RCC 7860 (cell line): ENCODE results near the gene INO80.
"Not testable (repeated sequence)": the region's sequence is repeated elsewhere in the genome, so short reads cannot be mapped to it uniquely, and the experiment has no call there.

ENCODE experiments used
- DNase-seq: peaks from one replicate; pipeline ENCODE4 v3.0.0-alpha.2; 2015; ENCODE audit warnings: low spot score
- FAIRE-seq: peaks from 2 replicates; lab custom pipeline; 2012; peaks lifted over from hg19 to GRCh38; lab: Jason Lieb, UNC

INO80 gene, protein sequence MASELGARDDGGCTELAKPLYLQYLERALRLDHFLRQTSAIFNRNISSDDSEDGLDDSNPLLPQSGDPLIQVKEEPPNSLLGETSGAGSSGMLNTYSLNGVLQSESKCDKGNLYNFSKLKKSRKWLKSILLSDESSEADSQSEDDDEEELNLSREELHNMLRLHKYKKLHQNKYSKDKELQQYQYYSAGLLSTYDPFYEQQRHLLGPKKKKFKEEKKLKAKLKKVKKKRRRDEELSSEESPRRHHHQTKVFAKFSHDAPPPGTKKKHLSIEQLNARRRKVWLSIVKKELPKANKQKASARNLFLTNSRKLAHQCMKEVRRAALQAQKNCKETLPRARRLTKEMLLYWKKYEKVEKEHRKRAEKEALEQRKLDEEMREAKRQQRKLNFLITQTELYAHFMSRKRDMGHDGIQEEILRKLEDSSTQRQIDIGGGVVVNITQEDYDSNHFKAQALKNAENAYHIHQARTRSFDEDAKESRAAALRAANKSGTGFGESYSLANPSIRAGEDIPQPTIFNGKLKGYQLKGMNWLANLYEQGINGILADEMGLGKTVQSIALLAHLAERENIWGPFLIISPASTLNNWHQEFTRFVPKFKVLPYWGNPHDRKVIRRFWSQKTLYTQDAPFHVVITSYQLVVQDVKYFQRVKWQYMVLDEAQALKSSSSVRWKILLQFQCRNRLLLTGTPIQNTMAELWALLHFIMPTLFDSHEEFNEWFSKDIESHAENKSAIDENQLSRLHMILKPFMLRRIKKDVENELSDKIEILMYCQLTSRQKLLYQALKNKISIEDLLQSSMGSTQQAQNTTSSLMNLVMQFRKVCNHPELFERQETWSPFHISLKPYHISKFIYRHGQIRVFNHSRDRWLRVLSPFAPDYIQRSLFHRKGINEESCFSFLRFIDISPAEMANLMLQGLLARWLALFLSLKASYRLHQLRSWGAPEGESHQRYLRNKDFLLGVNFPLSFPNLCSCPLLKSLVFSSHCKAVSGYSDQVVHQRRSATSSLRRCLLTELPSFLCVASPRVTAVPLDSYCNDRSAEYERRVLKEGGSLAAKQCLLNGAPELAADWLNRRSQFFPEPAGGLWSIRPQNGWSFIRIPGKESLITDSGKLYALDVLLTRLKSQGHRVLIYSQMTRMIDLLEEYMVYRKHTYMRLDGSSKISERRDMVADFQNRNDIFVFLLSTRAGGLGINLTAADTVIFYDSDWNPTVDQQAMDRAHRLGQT (N-terminal part only)

GRCh38 chr15:41116116-41116961 lies at the start of gene INO80:
Gene INO80 (minus strand): TSS chr15:41116280. CDS start chr15:41096310, 19,970 bp downstream.
- FAIRE-seq = peak; percentile 82
- DNase-seq = peak; percentile 94

GRCh38 chr15:41161736-41162135 lies 45.7 kb upstream of the INO80 start:
- no peak for DNase-seq
- no peak for FAIRE-seq

DNA sequence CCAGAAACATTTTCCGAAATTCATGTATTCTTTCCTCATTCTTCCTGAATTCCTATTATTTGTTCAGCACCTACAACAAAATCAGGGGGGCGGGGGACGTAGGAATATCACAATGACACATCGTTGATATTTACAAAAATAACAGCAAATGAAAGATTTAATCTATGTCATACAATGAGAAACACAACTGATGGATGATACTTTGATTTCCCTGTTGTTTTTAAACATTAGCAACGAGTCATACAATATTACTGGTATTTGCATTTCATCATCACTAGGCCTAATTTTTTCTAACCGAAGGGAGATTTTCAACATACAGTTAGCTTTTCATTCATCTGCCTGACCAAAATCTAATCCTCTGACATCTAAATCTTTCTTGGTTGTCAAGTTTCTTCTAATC lies 45.3 kb upstream of the INO80 start:
- FAIRE-seq = no peak
- DNase-seq = no peak

DNA sequence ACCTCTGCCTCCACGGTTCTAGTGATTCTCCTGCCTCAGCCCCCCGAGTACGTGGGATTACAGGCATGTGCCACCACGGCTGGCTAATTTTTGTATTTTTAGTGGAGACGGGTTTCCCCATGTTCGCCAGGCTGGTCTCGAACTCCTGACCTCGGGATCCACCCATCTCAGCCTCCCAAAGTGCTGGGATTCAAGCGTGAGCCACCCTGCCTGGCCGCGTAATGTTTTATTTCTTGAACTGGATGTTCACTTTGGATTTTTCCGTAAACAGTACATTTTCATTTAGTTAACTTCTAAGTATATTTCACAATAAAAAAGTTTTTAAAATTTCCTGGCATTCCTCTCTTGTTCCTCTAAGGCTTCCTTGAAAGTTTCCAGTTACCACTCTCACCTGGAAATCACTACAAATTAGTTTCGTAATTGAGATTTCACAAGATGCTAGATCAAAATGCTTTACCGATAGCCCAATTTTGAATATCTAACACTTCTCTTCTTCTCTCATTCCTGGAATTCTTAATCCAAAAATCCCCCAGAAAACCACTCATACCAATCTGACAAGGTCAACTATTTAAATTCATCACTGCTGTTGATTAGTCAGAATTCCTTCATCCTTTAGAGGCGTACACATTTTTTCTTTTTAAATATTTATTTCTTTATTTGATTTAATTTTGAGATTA lies 44.7 kb upstream of the INO80 start:
- FAIRE-seq (no peak), DNase-seq (no peak)

GRCh38 chr15:41154412-41154811 lies 38.3 kb upstream of the INO80 start:
- FAIRE-seq = no peak
- DNase-seq = no peak

DNA sequence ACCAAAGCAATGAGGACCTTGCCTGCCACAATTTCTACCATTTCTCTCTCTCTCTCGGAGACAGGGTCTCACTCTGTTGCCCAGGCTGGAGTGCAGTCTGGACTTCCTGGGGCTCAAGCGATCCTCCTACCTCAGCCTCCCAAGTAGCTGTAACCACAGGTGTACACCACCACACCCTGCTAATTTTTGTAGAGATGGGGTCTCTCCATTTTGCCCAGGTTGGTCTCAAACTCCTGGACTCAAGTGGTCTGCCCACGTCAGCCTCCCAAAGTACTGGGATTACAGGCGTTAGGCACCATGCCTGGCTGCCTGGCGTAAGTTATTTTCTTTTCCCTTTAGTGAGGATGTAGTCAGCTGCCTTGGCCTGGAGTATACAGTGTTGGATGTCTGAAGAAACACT lies 37.7 kb upstream of the INO80 start:
- no peak for DNase-seq
- FAIRE-seq = no peak

- DNase-seq = no peak
These were observed 35.4 kb upstream of the INO80 start for GRCh38 chr15:41151451-41152005.

GRCh38 chr15:41150279-41150678 lies 34.2 kb upstream of the INO80 start:
- DNase-seq = no peak
- no peak for FAIRE-seq

More at GRCh38 chr15:41151451-41152005, 35.4 kb upstream of the INO80 start:
- no peak for FAIRE-seq

DNA sequence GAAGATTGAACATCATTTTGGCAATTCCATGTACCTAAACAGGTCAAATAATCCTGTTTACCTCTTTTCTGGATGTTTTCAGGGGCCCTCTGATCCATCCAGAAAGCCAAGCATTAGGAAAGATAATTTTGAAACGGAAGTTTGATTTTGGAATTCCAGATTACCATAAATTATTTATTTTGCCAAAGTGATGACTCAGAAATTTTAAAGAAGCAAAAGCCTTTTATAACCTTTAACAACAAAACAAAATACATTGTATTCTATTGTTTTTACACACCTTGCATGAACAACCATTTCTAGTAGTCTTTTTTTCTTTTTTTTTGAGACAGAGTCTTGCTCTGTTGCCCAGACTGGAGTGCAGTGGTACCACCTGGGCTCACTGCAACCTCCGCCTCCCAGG lies 32.0 kb upstream of the INO80 start:
- no peak for FAIRE-seq
- DNase-seq = no peak

- no peak for FAIRE-seq
These were observed 23.5 kb upstream of the INO80 start for GRCh38 chr15:41139619-41140018.

DNA sequence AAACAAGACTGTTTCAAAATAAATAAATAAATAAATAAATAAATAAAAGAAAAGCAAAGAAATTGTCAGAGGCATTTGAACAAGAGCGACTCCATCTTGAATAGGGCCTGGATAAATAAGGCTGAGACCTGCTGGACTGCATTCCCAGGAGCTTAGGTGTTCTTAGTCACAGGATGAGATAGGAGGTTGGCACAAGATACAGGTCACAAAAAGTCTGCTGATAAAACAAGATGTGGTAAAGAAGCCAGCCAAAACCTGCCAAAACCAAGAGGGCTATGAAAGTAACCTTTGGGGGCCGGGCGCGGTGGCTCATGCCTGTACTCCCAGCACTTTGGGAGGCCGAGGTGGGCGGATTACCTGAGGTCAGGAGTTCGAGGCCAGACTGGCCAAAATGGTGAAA lies 23.0 kb upstream of the INO80 start:
- not testable (repeated sequence) for DNase-seq, FAIRE-seq

More at GRCh38 chr15:41139619-41140018, 23.5 kb upstream of the INO80 start:
- DNase-seq = no peak

GRCh38 chr15:41135580-41135979 lies 19.5 kb upstream of the INO80 start:
- not testable (repeated sequence) for FAIRE-seq

GRCh38 chr15:41133454-41133853 lies 17.4 kb upstream of the INO80 start:
- DNase-seq (no peak), FAIRE-seq (no peak)

More at GRCh38 chr15:41135580-41135979, 19.5 kb upstream of the INO80 start:
- DNase-seq = not testable (repeated sequence)

DNA sequence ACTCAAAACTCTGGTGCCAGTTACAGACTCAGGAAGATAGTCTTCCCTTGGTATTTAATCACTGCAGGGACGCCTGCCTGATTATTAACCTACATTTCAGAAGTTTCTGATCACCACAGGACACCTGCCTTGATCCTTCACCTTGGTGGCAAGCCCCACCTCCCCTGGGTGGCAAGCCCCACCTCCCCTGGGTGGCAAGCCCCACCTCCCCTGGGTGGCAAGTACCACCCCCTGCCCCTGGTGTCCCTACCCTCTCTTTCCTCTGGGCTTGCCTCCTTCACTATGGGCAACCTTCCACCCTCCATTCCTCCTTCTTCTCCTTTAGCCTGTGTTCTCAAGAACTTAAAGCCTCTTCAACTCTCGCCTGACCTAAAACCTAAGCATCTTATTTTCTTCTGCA lies 16.0 kb upstream of the INO80 start:
- not testable (repeated sequence) for DNase-seq, FAIRE-seq

DNA sequence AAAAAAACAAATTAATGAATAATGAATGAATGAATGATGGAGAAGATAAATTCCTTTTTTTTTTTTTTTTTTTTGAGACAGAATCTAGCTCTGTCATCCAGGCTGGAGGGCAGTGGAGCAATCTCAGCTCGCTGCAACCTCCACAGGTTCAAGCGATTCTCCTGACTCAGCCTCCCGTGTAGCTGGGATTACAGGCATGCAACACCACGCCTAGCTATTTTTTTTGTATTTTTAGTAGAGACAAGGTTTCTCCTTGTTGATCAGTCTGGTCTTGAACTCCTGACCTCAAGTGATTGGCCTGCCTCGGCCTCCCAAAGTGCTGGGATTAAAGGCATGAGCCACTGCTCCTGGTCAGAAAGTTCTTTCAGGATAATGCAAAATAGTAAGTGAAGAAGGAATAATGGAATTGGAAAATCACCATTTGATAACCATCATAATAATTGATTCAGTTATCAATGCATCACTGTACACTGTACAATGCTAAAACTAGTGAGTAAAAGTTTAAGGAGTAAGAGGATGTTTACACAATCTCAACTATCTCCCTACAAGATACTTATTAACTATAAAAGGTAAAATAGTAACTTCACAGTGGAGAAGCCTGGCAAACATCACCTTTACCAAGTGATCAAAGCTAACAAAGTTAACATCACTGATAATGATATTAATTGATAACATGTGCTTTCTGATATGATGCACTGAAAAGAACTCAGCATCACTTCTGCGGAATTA lies 12.3 kb upstream of the INO80 start:
- DNase-seq = no peak
- no peak for FAIRE-seq

- FAIRE-seq = no peak
- DNase-seq = no peak
These were observed 10.0 kb upstream of the INO80 start for GRCh38 chr15:41125931-41126642.

DNA sequence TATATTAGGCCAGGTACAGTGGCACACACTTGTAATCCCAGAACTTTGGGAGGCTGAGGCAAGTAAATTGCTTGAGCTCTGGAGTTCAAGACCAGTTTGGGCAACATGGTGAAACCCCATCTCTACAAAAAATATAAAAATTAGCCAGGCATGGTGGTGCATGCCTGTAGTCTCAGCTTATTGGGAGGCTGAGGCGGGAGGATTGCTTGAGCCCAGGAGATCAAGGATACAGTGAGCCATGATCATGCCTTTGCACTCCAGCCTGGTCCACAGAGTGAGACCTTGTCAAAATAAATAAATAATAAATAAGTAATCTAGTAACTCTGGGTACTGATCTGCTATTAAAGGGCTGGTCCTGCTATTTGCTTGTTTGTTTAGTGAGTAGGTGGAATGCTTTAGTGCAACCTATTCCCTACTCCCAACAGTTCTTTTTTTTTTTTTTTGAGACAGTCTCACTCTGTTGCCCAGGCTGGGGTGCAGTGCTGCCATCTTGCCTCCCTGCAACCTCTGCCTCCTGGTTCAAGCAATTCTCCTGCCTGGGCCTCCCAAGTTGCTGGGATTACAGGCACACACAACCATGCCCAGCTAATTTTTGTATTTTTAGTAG lies 9.1 kb upstream of the INO80 start:
- DNase-seq (no peak), FAIRE-seq (no peak)
